ENCODE measurements around the gene DENND1A. TPM values are rescaled to one million over a fixed set of nuclear protein-coding genes. Genes with fewer than 3 reads are reported as not detected.

Gene DENND1A
- polyA plus RNA-seq, 2 of the 4 experiments (the other 2 are of a cell fraction), result 15.1 to 21.9 TPM

DNA sequence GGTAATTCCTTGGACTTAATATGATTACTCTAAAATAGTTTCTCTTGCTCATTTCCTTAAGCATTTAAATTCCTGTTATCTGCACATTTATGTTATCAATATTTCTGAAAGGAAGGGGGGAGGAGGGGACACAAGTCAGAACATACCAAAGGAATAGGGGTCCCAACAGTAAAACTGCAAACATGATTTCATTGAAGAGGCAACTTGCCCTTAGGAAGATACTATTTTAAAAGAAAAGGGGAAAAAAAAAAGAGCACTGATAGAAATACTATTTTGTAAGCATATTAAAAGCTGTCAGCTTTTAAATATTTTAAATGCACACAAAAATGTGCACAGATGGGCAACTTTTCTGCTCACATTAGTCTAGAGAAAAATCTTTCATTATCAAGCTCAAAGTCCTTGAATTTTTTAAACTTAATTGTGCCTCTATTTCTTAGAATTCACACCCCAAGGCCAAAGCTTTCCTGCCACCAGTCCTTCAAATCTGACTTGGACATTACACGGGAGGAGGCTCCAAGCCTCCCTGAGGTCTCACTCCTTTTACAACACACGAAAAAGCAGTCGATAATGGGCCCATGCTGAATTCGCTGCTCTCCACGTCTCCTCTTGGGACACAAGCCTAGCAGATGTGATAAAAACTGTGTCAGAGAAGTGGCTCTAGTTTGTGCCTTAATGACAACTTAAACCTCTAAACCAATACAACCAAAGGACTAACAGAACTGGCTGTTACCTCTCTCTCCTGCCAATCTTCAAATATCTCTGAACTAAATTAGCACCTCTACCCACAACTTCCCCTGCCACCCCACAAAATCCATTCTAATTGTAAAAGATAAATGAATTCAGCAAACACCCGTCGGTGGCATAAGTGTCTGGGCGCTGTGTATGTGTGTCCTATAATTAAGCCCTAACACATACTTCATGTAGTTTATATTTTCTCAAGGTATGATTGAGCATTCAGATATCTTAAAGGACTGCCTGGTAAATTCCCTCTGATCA, 154.3 kb downstream of the DENND1A start:
- Histone ChIP-seq H3K27ac (no peak overlapping the region), H3K9me3 (no peaks in the 10 kb centered on the region), H3K4me1 (no peaks in the 10 kb centered on the region), H3K4me2 (no peak overlapping the region), H3K4me3 (no peak overlapping the region)
- POLR2A ChIA-PET, result no interaction called here
- WGBS (ENCODE audit: missing lambda C conversion rate), result 89% methylated on average over 8 of the region's 8 CpGs
- TF ChIP-seq CBX8 (IDR thresholded peaks at IDR 0.05), result no peak
- no peak for TF ChIP-seq SREBF2 (IDR thresholded peaks at IDR 0.05)
- no peak for TF ChIP-seq NR3C1 (IDR thresholded peaks at IDR 0.05)
- TF ChIP-seq, protein P1, sequence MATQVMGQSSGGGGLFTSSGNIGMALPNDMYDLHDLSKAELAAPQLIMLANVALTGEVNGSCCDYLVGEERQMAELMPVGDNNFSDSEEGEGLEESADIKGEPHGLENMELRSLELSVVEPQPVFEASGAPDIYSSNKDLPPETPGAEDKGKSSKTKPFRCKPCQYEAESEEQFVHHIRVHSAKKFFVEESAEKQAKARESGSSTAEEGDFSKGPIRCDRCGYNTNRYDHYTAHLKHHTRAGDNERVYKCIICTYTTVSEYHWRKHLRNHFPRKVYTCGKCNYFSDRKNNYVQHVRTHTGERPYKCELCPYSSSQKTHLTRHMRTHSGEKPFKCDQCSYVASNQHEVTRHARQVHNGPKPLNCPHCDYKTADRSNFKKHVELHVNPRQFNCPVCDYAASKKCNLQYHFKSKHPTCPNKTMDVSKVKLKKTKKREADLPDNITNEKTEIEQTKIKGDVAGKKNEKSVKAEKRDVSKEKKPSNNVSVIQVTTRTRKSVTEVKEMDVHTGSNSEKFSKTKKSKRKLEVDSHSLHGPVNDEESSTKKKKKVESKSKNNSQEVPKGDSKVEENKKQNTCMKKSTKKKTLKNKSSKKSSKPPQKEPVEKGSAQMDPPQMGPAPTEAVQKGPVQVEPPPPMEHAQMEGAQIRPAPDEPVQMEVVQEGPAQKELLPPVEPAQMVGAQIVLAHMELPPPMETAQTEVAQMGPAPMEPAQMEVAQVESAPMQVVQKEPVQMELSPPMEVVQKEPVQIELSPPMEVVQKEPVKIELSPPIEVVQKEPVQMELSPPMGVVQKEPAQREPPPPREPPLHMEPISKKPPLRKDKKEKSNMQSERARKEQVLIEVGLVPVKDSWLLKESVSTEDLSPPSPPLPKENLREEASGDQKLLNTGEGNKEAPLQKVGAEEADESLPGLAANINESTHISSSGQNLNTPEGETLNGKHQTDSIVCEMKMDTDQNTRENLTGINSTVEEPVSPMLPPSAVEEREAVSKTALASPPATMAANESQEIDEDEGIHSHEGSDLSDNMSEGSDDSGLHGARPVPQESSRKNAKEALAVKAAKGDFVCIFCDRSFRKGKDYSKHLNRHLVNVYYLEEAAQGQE (IDR thresholded peaks at IDR 0.05), result no peak
- TF ChIP-seq, protein P2, sequence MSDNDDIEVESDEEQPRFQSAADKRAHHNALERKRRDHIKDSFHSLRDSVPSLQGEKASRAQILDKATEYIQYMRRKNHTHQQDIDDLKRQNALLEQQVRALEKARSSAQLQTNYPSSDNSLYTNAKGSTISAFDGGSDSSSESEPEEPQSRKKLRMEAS (IDR thresholded peaks at IDR 0.05), result no peak
- TF ChIP-seq MAZ (IDR thresholded peaks at IDR 0.05; ENCODE audit: borderline replicate concordance, low read depth, low read length), result no peak
- DNase-seq (ENCODE audit: low read depth in 1 of 2, low spot score in 1 of 2) (no peak), FAIRE-seq (no peak), ATAC-seq (no peak)
- CTCF ChIA-PET, result interaction anchor here (0.7 to 2.3 kb wide), 2 partner anchors 13 to 1516 kb away, joined by 3 to 5 read pairs; no protein-coding TSS in a partner anchor

DNA sequence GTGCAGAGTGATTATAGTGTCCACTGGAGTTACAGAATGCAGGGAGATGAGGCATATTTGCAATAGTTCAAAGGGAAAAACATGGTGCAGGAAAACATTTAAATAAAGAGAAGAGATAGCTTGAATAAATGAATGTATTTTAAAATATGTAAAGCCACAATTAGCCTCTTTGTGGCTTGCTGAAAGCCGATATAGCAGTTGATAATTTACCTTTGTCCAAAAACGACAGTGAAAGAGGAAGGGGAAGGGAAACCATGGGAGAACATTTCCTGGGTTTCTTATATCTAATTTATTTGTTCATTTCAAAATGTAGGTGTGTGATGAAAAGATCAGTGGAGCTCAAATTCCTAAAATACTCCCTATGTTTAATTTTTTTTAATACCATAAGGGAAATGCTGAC, 156.1 kb downstream of the DENND1A start:
- no peak overlapping the region for H3K4me3 ChIP-seq
- no peak overlapping the region for H3K27ac ChIP-seq
- POLR2A ChIA-PET, result no interaction called here
- H3K9me3 ChIP-seq, result no peaks in the 10 kb centered on the region
- CTCF ChIA-PET, result interaction anchor here (1.2 to 2.3 kb wide), 3 partner anchors 9 to 11 kb away, joined by 3 to 5 read pairs (median 4); no protein-coding TSS in a partner anchor
- no peaks in the 10 kb centered on the region for H3K4me1 ChIP-seq
- H3K4me2 ChIP-seq, result no peak overlapping the region
- FAIRE-seq, result no peak
- no peak for DNase-seq (ENCODE audit: low read depth in 1 of 2, low spot score in 1 of 2)
- no peak for ATAC-seq
- TF ChIP-seq PHF8 (IDR thresholded peaks at IDR 0.05; ENCODE audit: borderline replicate concordance, low read depth) (no peak), CEBPB (IDR thresholded peaks at IDR 0.05) (no peak), ZSCAN20 (CRISPR knock-in tag; IDR thresholded peaks at IDR 0.05) (no peak), HDAC2 (IDR thresholded peaks at IDR 0.05) (no peak), NR3C1 (IDR thresholded peaks at IDR 0.05) (no peak), HOXB13 (CRISPR knock-in tag; IDR thresholded peaks at IDR 0.05; ENCODE audit: low read depth) (no peak), TFCP2L1 (CRISPR knock-in tag; IDR thresholded peaks at IDR 0.05) (no peak), GATA3 (IDR thresholded peaks at IDR 0.05; ENCODE audit: borderline replicate concordance) (no peak), RAD21 (conservative IDR thresholded peaks at IDR 0.05 in 1 of 2, IDR thresholded peaks at IDR 0.05 in 1 of 2) (no peak), JUN (IDR thresholded peaks at IDR 0.05) (no peak)
- TF ChIP-seq, protein P3, sequence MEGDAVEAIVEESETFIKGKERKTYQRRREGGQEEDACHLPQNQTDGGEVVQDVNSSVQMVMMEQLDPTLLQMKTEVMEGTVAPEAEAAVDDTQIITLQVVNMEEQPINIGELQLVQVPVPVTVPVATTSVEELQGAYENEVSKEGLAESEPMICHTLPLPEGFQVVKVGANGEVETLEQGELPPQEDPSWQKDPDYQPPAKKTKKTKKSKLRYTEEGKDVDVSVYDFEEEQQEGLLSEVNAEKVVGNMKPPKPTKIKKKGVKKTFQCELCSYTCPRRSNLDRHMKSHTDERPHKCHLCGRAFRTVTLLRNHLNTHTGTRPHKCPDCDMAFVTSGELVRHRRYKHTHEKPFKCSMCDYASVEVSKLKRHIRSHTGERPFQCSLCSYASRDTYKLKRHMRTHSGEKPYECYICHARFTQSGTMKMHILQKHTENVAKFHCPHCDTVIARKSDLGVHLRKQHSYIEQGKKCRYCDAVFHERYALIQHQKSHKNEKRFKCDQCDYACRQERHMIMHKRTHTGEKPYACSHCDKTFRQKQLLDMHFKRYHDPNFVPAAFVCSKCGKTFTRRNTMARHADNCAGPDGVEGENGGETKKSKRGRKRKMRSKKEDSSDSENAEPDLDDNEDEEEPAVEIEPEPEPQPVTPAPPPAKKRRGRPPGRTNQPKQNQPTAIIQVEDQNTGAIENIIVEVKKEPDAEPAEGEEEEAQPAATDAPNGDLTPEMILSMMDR (IDR thresholded peaks at IDR 0.05), result no peak
- TF ChIP-seq, protein P4, sequence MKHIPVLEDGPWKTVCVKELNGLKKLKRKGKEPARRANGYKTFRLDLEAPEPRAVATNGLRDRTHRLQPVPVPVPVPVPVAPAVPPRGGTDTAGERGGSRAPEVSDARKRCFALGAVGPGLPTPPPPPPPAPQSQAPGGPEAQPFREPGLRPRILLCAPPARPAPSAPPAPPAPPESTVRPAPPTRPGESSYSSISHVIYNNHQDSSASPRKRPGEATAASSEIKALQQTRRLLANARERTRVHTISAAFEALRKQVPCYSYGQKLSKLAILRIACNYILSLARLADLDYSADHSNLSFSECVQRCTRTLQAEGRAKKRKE (CRISPR knock-in tag; IDR thresholded peaks at IDR 0.05; ENCODE audit: low read depth), result no peak
- 89% methylated on average over 2 of the region's 2 CpGs for WGBS (ENCODE audit: missing lambda C conversion rate)
